Stimulated activated CD4-positive, alpha-beta T cell treated with anti-CD3 and anti-CD28 coated beads, Interleukin-2, amount 100 ng/mL, for 24 hours (primary cell): ENCODE measurements around the gene LCN12.

ENCODE experiments used
- DNase-seq, 2 donors: peaks; one replicate each; pipeline ENCODE4 v3.0.0-alpha.2; 2020

Gene LCN12

GRCh38 chr9:136945333-136946227 is 6.5 kb upstream of the LCN12 start:
- no peak for DNase-seq

- DNase-seq = no peak
Observed at GRCh38 chr9:136946228-136947027, 5.6 kb upstream of the LCN12 start.

GRCh38 chr9:136947028-136947891 is 4.8 kb upstream of the LCN12 start:
- no peak for DNase-seq

GRCh38 chr9:136947955-136948510 is 4.0 kb upstream of the LCN12 start:
- no peak for DNase-seq

- no peak for DNase-seq
Observed at GRCh38 chr9:136949239-136949816, 2.7 kb upstream of the LCN12 start.

- peak; percentile 97 for DNase-seq
Observed at GRCh38 chr9:136949817-136950655, 2.0 kb upstream of the LCN12 start.

- DNase-seq = no peak
Observed at GRCh38 chr9:136950656-136951276, 1.3 kb upstream of the LCN12 start.

GRCh38 chr9:136952321-136952850 is 313 bp downstream of the LCN12 start:
- DNase-seq = no peak

- DNase-seq = no peak
Observed at GRCh38 chr9:136952876-136953770, 1.1 kb downstream of the LCN12 start.

- DNase-seq = no peak
Observed at GRCh38 chr9:136953771-136954269, 1.7 kb downstream of the LCN12 start.

- DNase-seq = no peak
Observed at GRCh38 chr9:136954270-136955083, 2.4 kb downstream of the LCN12 start.

- no peak for DNase-seq
Observed at GRCh38 chr9:136955202-136955942, 3.3 kb downstream of the LCN12 start.

- no peak for DNase-seq
Observed at GRCh38 chr9:136955943-136956335, 3.9 kb downstream of the LCN12 start.

- no peak for DNase-seq
Observed at GRCh38 chr9:136956604-136957003, 4.5 kb downstream of the LCN12 start.

- no peak for DNase-seq
Observed at GRCh38 chr9:136957461-136957860, 5.4 kb downstream of the LCN12 start.

GRCh38 chr9:136957901-136958300 is 5.8 kb downstream of the LCN12 start:
- DNase-seq = no peak

- DNase-seq = no peak
Observed at GRCh38 chr9:136958473-136958872, 6.4 kb downstream of the LCN12 start.
